ENCODE data around the gene SUMO2.
"Not testable (repeated sequence)": the region's sequence is repeated elsewhere in the genome, so short reads cannot be mapped to it uniquely, and the experiment has no call there.

SUMO2 gene

GRCh38 chr17:75144816-75145512 lies 37.8 kb downstream of the SUMO2 start:
- DNase-seq (ENCODE audit: low read depth) = no peak

GRCh38 chr17:75142236-75142971 lies 40.4 kb downstream of the SUMO2 start:
- no peak for DNase-seq (ENCODE audit: low read depth)

GRCh38 chr17:75138519-75138918 lies 44.2 kb downstream of the SUMO2 start:
- DNase-seq (ENCODE audit: low read depth) = no peak

GRCh38 chr17:75137762-75138161 lies 45.0 kb downstream of the SUMO2 start:
- DNase-seq (ENCODE audit: low read depth) = not testable (repeated sequence)

GRCh38 chr17:75135946-75136345 lies 46.8 kb downstream of the SUMO2 start:
- no peak for DNase-seq (ENCODE audit: low read depth)

- no peak for DNase-seq (ENCODE audit: low read depth)
These were observed 47.3 kb downstream of the SUMO2 start for GRCh38 chr17:75135452-75135851.

GRCh38 chr17:75133607-75134347 lies 49.0 kb downstream of the SUMO2 start:
- DNase-seq (ENCODE audit: low read depth) = not testable (repeated sequence)

GRCh38 chr17:75133001-75133400 lies 49.8 kb downstream of the SUMO2 start:
- DNase-seq (ENCODE audit: low read depth) = no peak

- DNase-seq (ENCODE audit: low read depth) = not testable (repeated sequence)
These were observed 50.5 kb downstream of the SUMO2 start for GRCh38 chr17:75132018-75133000.

GRCh38 chr17:75131278-75132017 lies 51.3 kb downstream of the SUMO2 start, which contains the start of gene NT5C:
Gene NT5C, minus strand, starts transcription at chr17:75131742. Its CDS starts 35 bp downstream, at chr17:75131707.
- peak; percentile 41 for DNase-seq (ENCODE audit: low read depth)

GRCh38 chr17:75130632-75131277 lies 52.0 kb downstream of the SUMO2 start:
- peak; percentile 55 for DNase-seq (ENCODE audit: low read depth)

- no peak for DNase-seq (ENCODE audit: low read depth)
These were observed 52.6 kb downstream of the SUMO2 start for GRCh38 chr17:75130059-75130631.

- no peak for DNase-seq (ENCODE audit: low read depth)
These were observed 53.2 kb downstream of the SUMO2 start for GRCh38 chr17:75129576-75129975.

- DNase-seq (ENCODE audit: low read depth) = no peak
These were observed 53.9 kb downstream of the SUMO2 start for GRCh38 chr17:75128694-75129505.

- DNase-seq (ENCODE audit: low read depth) = not testable (repeated sequence)
These were observed 54.8 kb downstream of the SUMO2 start for GRCh38 chr17:75127936-75128335.

- DNase-seq (ENCODE audit: low read depth) = no peak
These were observed 55.8 kb downstream of the SUMO2 start for GRCh38 chr17:75126954-75127353.

- no peak for DNase-seq (ENCODE audit: low read depth)
These were observed 56.8 kb downstream of the SUMO2 start for GRCh38 chr17:75125984-75126383.

- no peak for DNase-seq (ENCODE audit: low read depth)
These were observed 58.0 kb downstream of the SUMO2 start for GRCh38 chr17:75124819-75125162.
